HEK293 (cell line): ENCODE results near the gene MCRIP1.

Source experiments
- BCL11A ChIP-seq: fragments of 450-650 bp; formaldehyde crosslinking; IDR thresholded peaks from 2 replicates; pipeline ENCODE4 v1.5.1; 2016; ENCODE audit warnings: low read depth, missing biosample characterization, missing genetic modification characterization
- HOXA7 ChIP-seq: sonication (generic); formaldehyde crosslinking; IDR thresholded peaks from 2 replicates; pipeline ENCODE4 v1.8.1; 2022; ENCODE audit warnings: missing genetic modification reagents, borderline replicate concordance
- KLF8 ChIP-seq: fragments of 450-650 bp; formaldehyde crosslinking; IDR thresholded peaks from 2 replicates; pipeline ENCODE4 v1.5.1; 2016; ENCODE audit warnings: missing biosample characterization, missing genetic modification characterization
- MZF1 ChIP-seq: fragments of 450-650 bp; formaldehyde crosslinking; IDR thresholded peaks from 2 replicates; pipeline ENCODE4 v1.5.1; 2017; ENCODE audit warnings: missing biosample characterization, missing genetic modification characterization, borderline replicate concordance
- OSR2 ChIP-seq: fragments of 450-650 bp; formaldehyde crosslinking; IDR thresholded peaks from 2 replicates; pipeline ENCODE4 v1.5.1; 2016; ENCODE audit warnings: missing biosample characterization, missing genetic modification characterization
- OVOL3 ChIP-seq: fragments of 450-650 bp; formaldehyde crosslinking; IDR thresholded peaks from 2 replicates; pipeline ENCODE4 v1.5.1; 2016; ENCODE audit warnings: missing biosample characterization, missing genetic modification characterization
- PRDM4 ChIP-seq: fragments of 450-650 bp; formaldehyde crosslinking; IDR thresholded peaks from 2 replicates; pipeline ENCODE4 v1.5.1; 2017; ENCODE audit warnings: missing biosample characterization, missing genetic modification characterization
- ZBTB17 ChIP-seq: fragments of 450-650 bp; formaldehyde crosslinking; IDR thresholded peaks from 2 replicates; pipeline ENCODE4 v1.5.1; 2016; ENCODE audit warnings: missing biosample characterization, missing genetic modification characterization
- ZBTB48 ChIP-seq: fragments of 450-650 bp; formaldehyde crosslinking; IDR thresholded peaks from 2 replicates; pipeline ENCODE4 v1.5.1; 2016; ENCODE audit warnings: missing biosample characterization, missing genetic modification characterization
- ZBTB7A ChIP-seq: fragments of 450-650 bp; formaldehyde crosslinking; IDR thresholded peaks from 2 replicates; pipeline ENCODE4 v1.5.1; 2016; ENCODE audit warnings: low read depth, missing biosample characterization, missing genetic modification characterization
- ZFP69B ChIP-seq: fragments of 450-650 bp; formaldehyde crosslinking; IDR thresholded peaks from 2 replicates; pipeline ENCODE4 v1.5.1; 2016; ENCODE audit warnings: missing biosample characterization, missing genetic modification characterization
- ZNF155 ChIP-seq: fragments of 450-650 bp; formaldehyde crosslinking; IDR thresholded peaks from 2 replicates; pipeline ENCODE4 v1.5.1; 2016; ENCODE audit warnings: missing biosample characterization, missing genetic modification characterization
- ZNF169 ChIP-seq: fragments of 450-650 bp; formaldehyde crosslinking; IDR thresholded peaks from 2 replicates; pipeline ENCODE4 v1.5.1; 2016; ENCODE audit warnings: missing biosample characterization, missing genetic modification characterization
- ZNF2 ChIP-seq: fragments of 450-650 bp; formaldehyde crosslinking; IDR thresholded peaks from 2 replicates; pipeline ENCODE4 v1.5.1; 2016; ENCODE audit warnings: missing biosample characterization, missing genetic modification characterization
- ZNF223 ChIP-seq: fragments of 450-650 bp; formaldehyde crosslinking; IDR thresholded peaks from 2 replicates; pipeline ENCODE4 v1.5.1; 2016; ENCODE audit warnings: missing biosample characterization, missing genetic modification characterization
- ZNF24 ChIP-seq: fragments of 450-650 bp; formaldehyde crosslinking; IDR thresholded peaks from 2 replicates; pipeline ENCODE4 v1.5.1; 2016; ENCODE audit warnings: missing biosample characterization, missing genetic modification characterization
- ZNF37A ChIP-seq: fragments of 450-650 bp; IDR thresholded peaks from 2 replicates; pipeline ENCODE4 v1.5.1; 2018; ENCODE audit warnings: missing biosample characterization, missing genetic modification characterization
- ZNF394 ChIP-seq: fragments of 450-650 bp; formaldehyde crosslinking; IDR thresholded peaks from 2 replicates; pipeline ENCODE4 v1.5.1; 2016; ENCODE audit warnings: missing biosample characterization, missing genetic modification characterization, mild to moderate bottlenecking, moderate library complexity, borderline replicate concordance
- ZNF426 ChIP-seq: fragments of 450-650 bp; formaldehyde crosslinking; IDR thresholded peaks from 2 replicates; pipeline ENCODE4 v1.5.1; 2017; ENCODE audit warnings: missing biosample characterization, missing genetic modification characterization, mild to moderate bottlenecking, inconsistent platforms, moderate library complexity
- ZNF544 ChIP-seq: fragments of 450-650 bp; formaldehyde crosslinking; IDR thresholded peaks from 2 replicates; pipeline ENCODE4 v1.5.0; 2017; ENCODE audit warnings: missing biosample characterization, missing genetic modification characterization
- ZNF558 ChIP-seq: fragments of 450-650 bp; formaldehyde crosslinking; IDR thresholded peaks from 2 replicates; pipeline ENCODE4 v1.5.1; 2016; ENCODE audit warnings: missing biosample characterization, missing genetic modification characterization
- ZNF585B ChIP-seq: fragments of 450-650 bp; formaldehyde crosslinking; IDR thresholded peaks from 2 replicates; pipeline ENCODE4 v1.5.1; 2016; ENCODE audit warnings: missing biosample characterization, missing genetic modification characterization
- ZNF623 ChIP-seq: fragments of 450-650 bp; formaldehyde crosslinking; IDR thresholded peaks from 2 replicates; pipeline ENCODE4 v1.5.1; 2016; ENCODE audit warnings: missing biosample characterization, missing genetic modification characterization
- ZNF701 ChIP-seq: fragments of 450-650 bp; formaldehyde crosslinking; IDR thresholded peaks from 2 replicates; pipeline ENCODE4 v1.5.1; 2016; ENCODE audit warnings: missing biosample characterization, missing genetic modification characterization
- ZSCAN16 ChIP-seq: fragments of 450-650 bp; formaldehyde crosslinking; IDR thresholded peaks from 2 replicates; pipeline ENCODE4 v1.5.1; 2016; ENCODE audit warnings: missing biosample characterization, missing genetic modification characterization
- TF ChIP-seq, protein P1 (sequence below): fragments of 450-650 bp; formaldehyde crosslinking; IDR thresholded peaks from 2 replicates; pipeline ENCODE4 v1.5.1; 2016; ENCODE audit warnings: missing biosample characterization, missing genetic modification characterization
- TF ChIP-seq, protein P2 (sequence below): fragments of 450-650 bp; formaldehyde crosslinking; IDR thresholded peaks from 2 replicates; pipeline ENCODE4 v1.5.1; 2016; ENCODE audit warnings: missing biosample characterization, missing genetic modification characterization
- TF ChIP-seq, protein P3 (sequence below): fragments of 450-650 bp; formaldehyde crosslinking; IDR thresholded peaks from 2 replicates; pipeline ENCODE4 v1.5.1; 2016; ENCODE audit warnings: missing biosample characterization, missing genetic modification characterization
- TF ChIP-seq, protein P4 (sequence below): fragments of 450-650 bp; formaldehyde crosslinking; IDR thresholded peaks from 2 replicates; pipeline ENCODE4 v1.5.1; 2016; ENCODE audit warnings: missing biosample characterization, missing genetic modification characterization

Gene MCRIP1

DNA sequence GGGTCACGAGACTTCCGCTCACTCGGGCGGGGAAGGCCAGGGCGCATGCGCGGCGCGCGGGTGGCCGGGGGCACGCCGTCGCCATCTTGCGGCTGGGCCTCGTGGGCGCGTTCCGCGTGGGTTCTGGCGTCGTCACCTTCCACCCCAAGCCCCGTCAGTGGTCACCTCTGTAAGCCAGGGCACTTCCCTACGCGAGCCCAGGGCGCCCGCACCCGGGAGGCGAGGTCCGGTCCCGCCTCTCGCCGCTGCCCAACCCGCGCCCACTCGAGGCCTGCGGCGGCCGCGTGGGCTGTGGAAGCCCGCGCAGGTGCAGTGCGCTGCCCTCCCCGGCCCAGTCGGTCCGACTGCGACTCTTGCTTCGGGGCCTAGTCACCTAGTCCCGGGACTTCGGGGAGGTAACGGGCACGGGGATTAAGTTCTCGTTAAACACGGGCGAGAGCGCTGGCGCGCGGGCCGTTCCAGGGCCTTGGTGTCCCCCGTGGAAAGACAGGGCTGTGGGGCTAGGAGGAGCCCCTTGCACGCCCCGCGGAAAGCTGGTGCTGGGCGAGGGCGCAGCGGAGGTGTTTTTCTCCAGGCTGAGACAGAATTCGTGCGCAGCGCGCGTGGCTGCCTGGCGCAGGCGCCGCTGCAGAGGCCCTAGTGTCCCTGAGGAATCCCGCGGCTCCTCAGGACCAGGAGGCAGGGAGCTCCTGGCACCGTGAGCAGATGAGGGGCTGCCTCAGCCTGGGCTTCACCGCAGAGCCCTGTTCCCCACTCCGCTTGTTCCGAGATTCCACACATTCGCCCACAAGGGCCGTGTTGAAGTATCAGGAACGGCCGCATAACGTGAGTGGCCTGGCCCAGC, 38.5 kb upstream of the MCRIP1 start (continued):
- no peak for TF ChIP-seq ZBTB17 (tag by site-specific recombination)
- no peak; the same call in 1 of the 2 replicates for TF ChIP-seq OSR2 (tag by site-specific recombination)
- no peak for TF ChIP-seq ZNF558 (tag by site-specific recombination)
- TF ChIP-seq ZNF394 (tag by site-specific recombination): peak; percentile 52; the same call in 1 of the 2 replicates
- TF ChIP-seq ZNF701 (tag by site-specific recombination): no peak
- no peak; the same call in 1 of the 2 replicates for TF ChIP-seq ZBTB7A (tag by site-specific recombination)
- TF ChIP-seq, protein P1, sequence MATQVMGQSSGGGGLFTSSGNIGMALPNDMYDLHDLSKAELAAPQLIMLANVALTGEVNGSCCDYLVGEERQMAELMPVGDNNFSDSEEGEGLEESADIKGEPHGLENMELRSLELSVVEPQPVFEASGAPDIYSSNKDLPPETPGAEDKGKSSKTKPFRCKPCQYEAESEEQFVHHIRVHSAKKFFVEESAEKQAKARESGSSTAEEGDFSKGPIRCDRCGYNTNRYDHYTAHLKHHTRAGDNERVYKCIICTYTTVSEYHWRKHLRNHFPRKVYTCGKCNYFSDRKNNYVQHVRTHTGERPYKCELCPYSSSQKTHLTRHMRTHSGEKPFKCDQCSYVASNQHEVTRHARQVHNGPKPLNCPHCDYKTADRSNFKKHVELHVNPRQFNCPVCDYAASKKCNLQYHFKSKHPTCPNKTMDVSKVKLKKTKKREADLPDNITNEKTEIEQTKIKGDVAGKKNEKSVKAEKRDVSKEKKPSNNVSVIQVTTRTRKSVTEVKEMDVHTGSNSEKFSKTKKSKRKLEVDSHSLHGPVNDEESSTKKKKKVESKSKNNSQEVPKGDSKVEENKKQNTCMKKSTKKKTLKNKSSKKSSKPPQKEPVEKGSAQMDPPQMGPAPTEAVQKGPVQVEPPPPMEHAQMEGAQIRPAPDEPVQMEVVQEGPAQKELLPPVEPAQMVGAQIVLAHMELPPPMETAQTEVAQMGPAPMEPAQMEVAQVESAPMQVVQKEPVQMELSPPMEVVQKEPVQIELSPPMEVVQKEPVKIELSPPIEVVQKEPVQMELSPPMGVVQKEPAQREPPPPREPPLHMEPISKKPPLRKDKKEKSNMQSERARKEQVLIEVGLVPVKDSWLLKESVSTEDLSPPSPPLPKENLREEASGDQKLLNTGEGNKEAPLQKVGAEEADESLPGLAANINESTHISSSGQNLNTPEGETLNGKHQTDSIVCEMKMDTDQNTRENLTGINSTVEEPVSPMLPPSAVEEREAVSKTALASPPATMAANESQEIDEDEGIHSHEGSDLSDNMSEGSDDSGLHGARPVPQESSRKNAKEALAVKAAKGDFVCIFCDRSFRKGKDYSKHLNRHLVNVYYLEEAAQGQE: no peak
- TF ChIP-seq, protein P2, sequence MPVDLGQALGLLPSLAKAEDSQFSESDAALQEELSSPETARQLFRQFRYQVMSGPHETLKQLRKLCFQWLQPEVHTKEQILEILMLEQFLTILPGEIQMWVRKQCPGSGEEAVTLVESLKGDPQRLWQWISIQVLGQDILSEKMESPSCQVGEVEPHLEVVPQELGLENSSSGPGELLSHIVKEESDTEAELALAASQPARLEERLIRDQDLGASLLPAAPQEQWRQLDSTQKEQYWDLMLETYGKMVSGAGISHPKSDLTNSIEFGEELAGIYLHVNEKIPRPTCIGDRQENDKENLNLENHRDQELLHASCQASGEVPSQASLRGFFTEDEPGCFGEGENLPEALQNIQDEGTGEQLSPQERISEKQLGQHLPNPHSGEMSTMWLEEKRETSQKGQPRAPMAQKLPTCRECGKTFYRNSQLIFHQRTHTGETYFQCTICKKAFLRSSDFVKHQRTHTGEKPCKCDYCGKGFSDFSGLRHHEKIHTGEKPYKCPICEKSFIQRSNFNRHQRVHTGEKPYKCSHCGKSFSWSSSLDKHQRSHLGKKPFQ (tag by site-specific recombination): no peak
- TF ChIP-seq ZFP69B: peak; percentile 55; the same call in 1 of the 2 replicates
- no peak for TF ChIP-seq HOXA7 (CRISPR knock-in tag)
- no peak; the same call in 1 of the 2 replicates for TF ChIP-seq ZNF223 (tag by site-specific recombination)
- no peak for TF ChIP-seq ZNF544 (tag by site-specific recombination)
- TF ChIP-seq ZSCAN16 (tag by site-specific recombination): no peak
- TF ChIP-seq ZNF623: no peak
- peak; percentile 37; the same call in 1 of the 2 replicates for TF ChIP-seq ZNF2 (tag by site-specific recombination)
- TF ChIP-seq KLF8 (tag by site-specific recombination): peak; percentile 79
- TF ChIP-seq ZNF426 (tag by site-specific recombination): no peak
- TF ChIP-seq, protein P3, sequence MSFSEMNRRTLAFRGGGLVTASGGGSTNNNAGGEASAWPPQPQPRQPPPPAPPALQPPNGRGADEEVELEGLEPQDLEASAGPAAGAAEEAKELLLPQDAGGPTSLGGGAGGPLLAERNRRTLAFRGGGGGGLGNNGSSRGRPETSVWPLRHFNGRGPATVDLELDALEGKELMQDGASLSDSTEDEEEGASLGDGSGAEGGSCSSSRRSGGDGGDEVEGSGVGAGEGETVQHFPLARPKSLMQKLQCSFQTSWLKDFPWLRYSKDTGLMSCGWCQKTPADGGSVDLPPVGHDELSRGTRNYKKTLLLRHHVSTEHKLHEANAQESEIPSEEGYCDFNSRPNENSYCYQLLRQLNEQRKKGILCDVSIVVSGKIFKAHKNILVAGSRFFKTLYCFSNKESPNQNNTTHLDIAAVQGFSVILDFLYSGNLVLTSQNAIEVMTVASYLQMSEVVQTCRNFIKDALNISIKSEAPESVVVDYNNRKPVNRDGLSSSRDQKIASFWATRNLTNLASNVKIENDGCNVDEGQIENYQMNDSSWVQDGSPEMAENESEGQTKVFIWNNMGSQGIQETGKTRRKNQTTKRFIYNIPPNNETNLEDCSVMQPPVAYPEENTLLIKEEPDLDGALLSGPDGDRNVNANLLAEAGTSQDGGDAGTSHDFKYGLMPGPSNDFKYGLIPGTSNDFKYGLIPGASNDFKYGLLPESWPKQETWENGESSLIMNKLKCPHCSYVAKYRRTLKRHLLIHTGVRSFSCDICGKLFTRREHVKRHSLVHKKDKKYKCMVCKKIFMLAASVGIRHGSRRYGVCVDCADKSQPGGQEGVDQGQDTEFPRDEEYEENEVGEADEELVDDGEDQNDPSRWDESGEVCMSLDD: no peak
- TF ChIP-seq ZNF24 (tag by site-specific recombination): no peak
- TF ChIP-seq OVOL3: no peak
- TF ChIP-seq ZNF169: 0 out of 2 replicates have a peak, but pooled peaks have one; percentile 40
- no peak; the same call in 1 of the 2 replicates for TF ChIP-seq MZF1
- TF ChIP-seq, protein P4, sequence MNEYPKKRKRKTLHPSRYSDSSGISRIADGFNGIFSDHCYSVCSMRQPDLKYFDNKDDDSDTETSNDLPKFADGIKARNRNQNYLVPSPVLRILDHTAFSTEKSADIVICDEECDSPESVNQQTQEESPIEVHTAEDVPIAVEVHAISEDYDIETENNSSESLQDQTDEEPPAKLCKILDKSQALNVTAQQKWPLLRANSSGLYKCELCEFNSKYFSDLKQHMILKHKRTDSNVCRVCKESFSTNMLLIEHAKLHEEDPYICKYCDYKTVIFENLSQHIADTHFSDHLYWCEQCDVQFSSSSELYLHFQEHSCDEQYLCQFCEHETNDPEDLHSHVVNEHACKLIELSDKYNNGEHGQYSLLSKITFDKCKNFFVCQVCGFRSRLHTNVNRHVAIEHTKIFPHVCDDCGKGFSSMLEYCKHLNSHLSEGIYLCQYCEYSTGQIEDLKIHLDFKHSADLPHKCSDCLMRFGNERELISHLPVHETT (tag by site-specific recombination): 0 out of 2 replicates have a peak, but pooled peaks have one; percentile 10
- peak; percentile 63; the same call in 1 of the 2 replicates for TF ChIP-seq ZBTB48 (tag by site-specific recombination)
- no peak for TF ChIP-seq ZNF37A (tag by site-specific recombination)
- TF ChIP-seq PRDM4 (tag by site-specific recombination): no peak
- TF ChIP-seq ZNF585B: no peak
- TF ChIP-seq BCL11A (tag by site-specific recombination): no peak
- no peak for TF ChIP-seq ZNF155 (tag by site-specific recombination)
